ENCODE results near the gene IMPDH1.

The IMPDH1 gene

DNA sequence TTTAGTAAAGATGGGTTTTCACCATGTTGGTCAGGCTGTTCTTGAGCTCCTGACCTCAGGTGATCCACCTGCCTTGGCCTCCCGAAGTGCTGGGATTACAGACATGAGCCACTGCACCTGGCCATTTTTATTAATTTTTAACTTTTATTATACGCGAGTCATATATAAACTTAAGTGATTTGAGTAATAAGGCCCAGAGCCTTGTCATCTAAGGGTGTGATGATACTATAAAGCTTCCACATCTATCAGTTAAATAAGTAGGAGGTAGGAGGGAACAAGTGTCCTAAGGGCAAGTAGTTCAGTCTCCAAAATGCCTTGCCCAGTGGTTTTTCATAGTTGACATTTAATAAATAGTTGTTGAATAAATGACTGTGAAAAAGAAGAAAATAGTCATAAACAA lies 32.6 kb upstream of the IMPDH1 start:
- no peak overlapping the region for H2BK15ac ChIP-seq (ENCODE audit: low read depth, poor library complexity, severe bottlenecking)
- H2BK120ac ChIP-seq (ENCODE audit: low read depth, low read length), result no peak overlapping the region
- no peak overlapping the region for H3K27ac ChIP-seq (ENCODE audit: low read length, poor library complexity, severe bottlenecking)
- no peak overlapping the region for H2BK12ac ChIP-seq (ENCODE audit: low read length in 2 of 2)
- H3K9ac ChIP-seq (ENCODE audit: low read length), result no peak overlapping the region
- H2AFZ ChIP-seq (ENCODE audit: low read depth, low read length), result no peak overlapping the region
- no peak overlapping the region for H3K4me2 ChIP-seq (ENCODE audit: low read length, poor library complexity, severe bottlenecking)
- no peak for DNase-seq
- H3K14ac ChIP-seq (ENCODE audit: low read length in 2 of 2), result no peak overlapping the region
- H2BK5ac ChIP-seq (ENCODE audit: low read depth, low read length, poor library complexity, severe bottlenecking), result no peak overlapping the region
- no peaks in the 10 kb centered on the region for H3K4me1 ChIP-seq (ENCODE audit: control insufficient read depth, insufficient read depth, low read depth, low read length)
- H3K4me3 ChIP-seq (ENCODE audit: insufficient read depth in 1 of 2, low read depth in 1 of 2, low read length in 2 of 2), result no peak overlapping the region
- H3K27me3 ChIP-seq (ENCODE audit: control insufficient read depth in 1 of 2, insufficient read depth in 1 of 2, low read length in 2 of 2), result no peaks in the 10 kb centered on the region
- H4K91ac ChIP-seq (ENCODE audit: low read length), result no peak overlapping the region
- H3K79me1 ChIP-seq (replicated peaks; ENCODE audit: low read length, poor library complexity, severe bottlenecking), result no peaks in the 10 kb centered on the region
- no peaks in the 10 kb centered on the region for H3K36me3 ChIP-seq (ENCODE audit: control insufficient read depth in 1 of 2, insufficient read depth in 2 of 2, low read depth in 1 of 2, low read length in 2 of 2)
- no peaks in the 10 kb centered on the region for H3K9me3 ChIP-seq (ENCODE audit: control insufficient read depth, low read length)
- H3K18ac ChIP-seq (ENCODE audit: low read depth in 1 of 2, low read length in 2 of 2), result no peak overlapping the region
- H3K23ac ChIP-seq (ENCODE audit: low read length in 2 of 2), result no peak overlapping the region
- no peak overlapping the region for H2AK5ac ChIP-seq (ENCODE audit: low read length, severe bottlenecking)
- no peak overlapping the region for H4K8ac ChIP-seq (ENCODE audit: low read length)
- 100% methylated on average over 2 of the region's 3 CpGs for WGBS
- no peak overlapping the region for H3K4ac ChIP-seq (ENCODE audit: low read depth in 1 of 2, low read length in 2 of 2)

GRCh38 chr7:128437426-128438332 lies 27.9 kb upstream of the IMPDH1 start:
- H4K91ac ChIP-seq (ENCODE audit: low read length), result no peak overlapping the region
- no peak overlapping the region for H3K9ac ChIP-seq (ENCODE audit: low read length)
- no peaks in the 10 kb centered on the region for H3K27me3 ChIP-seq (ENCODE audit: control insufficient read depth in 1 of 2, insufficient read depth in 1 of 2, low read length in 2 of 2)
- no peak for DNase-seq
- H2AK5ac ChIP-seq (ENCODE audit: low read length, severe bottlenecking), result no peak overlapping the region
- no peaks in the 10 kb centered on the region for H3K36me3 ChIP-seq (ENCODE audit: control insufficient read depth in 1 of 2, insufficient read depth in 2 of 2, low read depth in 1 of 2, low read length in 2 of 2)
- no peak overlapping the region for H3K4me2 ChIP-seq (ENCODE audit: low read length, poor library complexity, severe bottlenecking)
- no peak overlapping the region for H2BK15ac ChIP-seq (ENCODE audit: low read depth, poor library complexity, severe bottlenecking)
- 95% methylated on average over 7 of the region's 8 CpGs for WGBS
- H2AFZ ChIP-seq (ENCODE audit: low read depth, low read length), result no peak overlapping the region
- no peak overlapping the region for H2BK120ac ChIP-seq (ENCODE audit: low read depth, low read length)
- no peak overlapping the region for H3K18ac ChIP-seq (ENCODE audit: low read depth in 1 of 2, low read length in 2 of 2)
- H2BK12ac ChIP-seq (ENCODE audit: low read length in 2 of 2), result no peak overlapping the region
- no peak overlapping the region for H3K27ac ChIP-seq (ENCODE audit: low read length, poor library complexity, severe bottlenecking)
- H2BK5ac ChIP-seq (ENCODE audit: low read depth, low read length, poor library complexity, severe bottlenecking), result no peak overlapping the region
- H3K4me3 ChIP-seq (ENCODE audit: insufficient read depth in 1 of 2, low read depth in 1 of 2, low read length in 2 of 2), result no peak overlapping the region
- no peaks in the 10 kb centered on the region for H3K4me1 ChIP-seq (ENCODE audit: control insufficient read depth, insufficient read depth, low read depth, low read length)
- no peaks in the 10 kb centered on the region for H3K9me3 ChIP-seq (ENCODE audit: control insufficient read depth, low read length)
- no peak overlapping the region for H3K14ac ChIP-seq (ENCODE audit: low read length in 2 of 2)
- no peaks in the 10 kb centered on the region for H3K79me1 ChIP-seq (replicated peaks; ENCODE audit: low read length, poor library complexity, severe bottlenecking)
- H4K8ac ChIP-seq (ENCODE audit: low read length), result no peak overlapping the region
- no peak overlapping the region for H3K4ac ChIP-seq (ENCODE audit: low read depth in 1 of 2, low read length in 2 of 2)
- no peak overlapping the region for H3K23ac ChIP-seq (ENCODE audit: low read length in 2 of 2)

GRCh38 chr7:128435327-128435686 lies 25.5 kb upstream of the IMPDH1 start:
- Histone ChIP-seq H2BK15ac (ENCODE audit: low read depth, poor library complexity, severe bottlenecking) (no peak overlapping the region), H2AFZ (ENCODE audit: low read depth, low read length) (no peak overlapping the region), H3K4me3 (ENCODE audit: insufficient read depth in 1 of 2, low read depth in 1 of 2, low read length in 2 of 2) (no peak overlapping the region), H3K27ac (ENCODE audit: low read length, poor library complexity, severe bottlenecking) (no peak overlapping the region), H3K4ac (ENCODE audit: low read depth in 1 of 2, low read length in 2 of 2) (no peak overlapping the region), H4K91ac (ENCODE audit: low read length) (no peak overlapping the region), H3K4me1 (ENCODE audit: control insufficient read depth, insufficient read depth, low read depth, low read length) (peaks cover 5% of the 10 kb centered on the region), H2BK5ac (ENCODE audit: low read depth, low read length, poor library complexity, severe bottlenecking) (no peak overlapping the region), H4K8ac (ENCODE audit: low read length) (no peak overlapping the region), H2BK12ac (ENCODE audit: low read length in 2 of 2) (no peak overlapping the region), H3K4me2 (ENCODE audit: low read length, poor library complexity, severe bottlenecking) (no peak overlapping the region), H3K36me3 (ENCODE audit: control insufficient read depth in 1 of 2, insufficient read depth in 2 of 2, low read depth in 1 of 2, low read length in 2 of 2) (peaks cover 0 to 4% of the 10 kb centered on the region in 2 experiments), H3K9me3 (ENCODE audit: control insufficient read depth, low read length) (no peaks in the 10 kb centered on the region), H3K79me1 (replicated peaks; ENCODE audit: low read length, poor library complexity, severe bottlenecking) (no peaks in the 10 kb centered on the region), H3K9ac (ENCODE audit: low read length) (no peak overlapping the region), H3K23ac (ENCODE audit: low read length in 2 of 2) (no peak overlapping the region), H2BK120ac (ENCODE audit: low read depth, low read length) (no peak overlapping the region), H3K14ac (ENCODE audit: low read length in 2 of 2) (no peak overlapping the region), H3K18ac (ENCODE audit: low read depth in 1 of 2, low read length in 2 of 2) (no peak overlapping the region), H3K27me3 (ENCODE audit: control insufficient read depth in 1 of 2, insufficient read depth in 1 of 2, low read length in 2 of 2) (peaks cover 0 to 5% of the 10 kb centered on the region in 2 experiments), H2AK5ac (ENCODE audit: low read length, severe bottlenecking) (no peak overlapping the region)
- WGBS, result 84% methylated on average over 3 of the region's 3 CpGs
- DNase-seq, result no peak

GRCh38 chr7:128434413-128435326 lies 24.9 kb upstream of the IMPDH1 start:
- Histone ChIP-seq H2BK12ac (ENCODE audit: low read length in 2 of 2) (no peak overlapping the region), H3K27me3 (ENCODE audit: control insufficient read depth in 1 of 2, insufficient read depth in 1 of 2, low read length in 2 of 2) (peaks cover 0 to 7% of the 10 kb centered on the region in 2 experiments), H2AFZ (ENCODE audit: low read depth, low read length) (no peak overlapping the region), H3K9ac (ENCODE audit: low read length) (no peak overlapping the region), H3K36me3 (ENCODE audit: control insufficient read depth in 1 of 2, insufficient read depth in 2 of 2, low read depth in 1 of 2, low read length in 2 of 2) (peaks cover 0 to 4% of the 10 kb centered on the region in 2 experiments), H2BK120ac (ENCODE audit: low read depth, low read length) (no peak overlapping the region), H2BK15ac (ENCODE audit: low read depth, poor library complexity, severe bottlenecking) (no peak overlapping the region), H2BK5ac (ENCODE audit: low read depth, low read length, poor library complexity, severe bottlenecking) (no peak overlapping the region), H3K18ac (ENCODE audit: low read depth in 1 of 2, low read length in 2 of 2) (no peak overlapping the region), H3K14ac (ENCODE audit: low read length in 2 of 2) (no peak overlapping the region), H3K79me1 (replicated peaks; ENCODE audit: low read length, poor library complexity, severe bottlenecking) (no peaks in the 10 kb centered on the region), H4K91ac (ENCODE audit: low read length) (no peak overlapping the region), H3K27ac (ENCODE audit: low read length, poor library complexity, severe bottlenecking) (no peak overlapping the region), H3K4me1 (ENCODE audit: control insufficient read depth, insufficient read depth, low read depth, low read length) (peaks cover 5% of the 10 kb centered on the region), H3K9me3 (ENCODE audit: control insufficient read depth, low read length) (no peaks in the 10 kb centered on the region), H3K4me3 (ENCODE audit: insufficient read depth in 1 of 2, low read depth in 1 of 2, low read length in 2 of 2) (no peak overlapping the region), H3K4ac (ENCODE audit: low read depth in 1 of 2, low read length in 2 of 2) (no peak overlapping the region), H4K8ac (ENCODE audit: low read length) (no peak overlapping the region), H3K23ac (ENCODE audit: low read length in 2 of 2) (no peak overlapping the region), H3K4me2 (ENCODE audit: low read length, poor library complexity, severe bottlenecking) (no peak overlapping the region), H2AK5ac (ENCODE audit: low read length, severe bottlenecking) (no peak overlapping the region)
- DNase-seq, result no peak
- WGBS, result 53% methylated on average over 3 of the region's 4 CpGs

All from mesenchymal stem cell (in vitro differentiated cells and primary cell).